Skeletal muscle cell (primary cell): Measurements from ENCODE around the gene AIP.
"Not testable (repeated sequence)": the region's sequence is repeated elsewhere in the genome, so short reads cannot be mapped to it uniquely, and the experiment has no call there.

Source experiments
- DNase-seq: peaks from one replicate; pipeline ENCODE4 v3.0.0-alpha.2; 2010; ENCODE audit warnings: low read depth
- H3K4me3 ChIP-seq: 2 replicates; pipeline ENCODE4 v1.5.1; 2011; ENCODE audit warnings: low read depth, mild to moderate bottlenecking, control low read depth, low read length, moderate library complexity

AIP gene

DNA sequence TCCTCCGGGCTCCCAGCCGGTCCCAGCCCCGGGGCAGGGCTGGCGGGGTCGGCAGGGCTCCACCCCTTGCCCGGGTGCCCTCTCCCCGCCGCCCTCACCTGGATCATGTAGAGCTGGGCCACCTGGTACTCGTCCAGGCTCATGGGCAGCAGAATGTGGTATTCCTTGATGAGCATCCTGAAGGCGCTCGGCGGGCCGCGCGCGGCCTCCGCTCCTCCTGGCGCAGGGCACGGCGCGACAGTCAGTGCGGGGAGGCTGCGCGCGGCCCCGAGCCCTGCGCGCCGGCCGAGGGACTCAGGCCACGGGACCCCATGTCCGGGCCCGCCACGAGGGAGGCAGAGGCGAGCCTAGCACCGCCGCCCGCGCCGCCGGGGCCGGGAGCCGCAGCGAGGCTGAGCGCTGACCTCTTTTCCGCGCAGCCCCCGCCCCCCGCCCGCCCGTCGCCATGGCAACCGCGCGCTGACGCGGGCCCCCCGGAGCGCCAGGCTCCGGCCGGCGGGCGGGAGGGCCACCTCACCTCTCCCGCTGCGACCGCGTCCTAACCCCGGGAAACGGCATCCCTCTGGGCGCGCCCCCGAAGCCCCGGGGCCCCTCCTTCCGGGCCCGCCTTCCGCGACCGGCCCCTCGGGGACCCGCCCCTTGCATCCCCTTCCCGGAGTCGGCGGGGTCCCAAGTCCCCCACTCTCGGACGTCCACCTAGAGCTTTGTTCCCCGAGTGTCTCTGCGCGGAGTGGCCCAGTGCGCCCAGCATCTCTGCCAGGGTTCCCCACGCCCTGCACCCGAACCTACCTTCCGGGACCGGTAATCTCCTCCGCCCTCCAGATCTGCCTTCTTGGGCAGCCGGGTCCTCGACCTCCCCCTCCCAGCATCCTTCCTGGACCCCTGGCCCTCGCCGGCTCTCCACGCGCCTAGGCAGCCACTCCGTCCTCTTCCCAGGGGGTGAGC lies 21.5 kb downstream of the AIP start:
- peak overlapping the region; percentile 60 for H3K4me3 ChIP-seq
- DNase-seq: no peak

DNA sequence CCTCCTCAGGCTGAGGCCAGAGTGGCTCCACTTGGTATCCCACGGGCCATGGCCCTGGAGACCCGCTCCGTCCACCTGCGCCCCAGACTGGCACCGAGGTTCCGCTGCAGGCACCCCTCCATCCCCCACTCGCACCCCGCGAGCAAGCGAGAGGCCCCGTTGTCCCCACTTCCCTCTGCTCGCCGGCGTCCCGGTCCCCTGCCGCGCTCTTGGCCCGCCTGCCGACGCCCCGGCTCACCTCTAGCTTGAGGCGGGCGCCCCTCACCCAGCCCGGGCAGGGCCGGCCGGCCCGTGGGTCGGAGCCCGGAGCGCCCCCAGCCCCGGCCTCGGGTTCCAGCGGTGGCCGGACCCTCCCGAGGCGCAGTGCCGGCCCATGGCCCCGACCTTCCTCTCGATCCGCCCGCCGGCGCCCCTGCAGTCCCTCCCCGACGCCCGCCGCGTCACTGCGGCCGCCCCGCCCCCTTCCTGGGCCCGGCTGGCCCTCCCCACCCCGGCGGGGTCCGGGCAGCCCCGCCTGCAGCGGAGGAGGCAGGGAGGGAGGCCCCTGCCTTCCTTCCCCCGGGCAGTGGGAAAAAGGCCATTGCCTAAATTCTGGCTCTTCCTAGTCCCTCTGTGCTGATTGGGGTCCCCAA lies 22.2 kb downstream of the AIP start, which contains the start of gene PITPNM1:
Gene PITPNM1, minus strand, starts transcription at position 414 of the 632 bp plus-strand sequence. CDS start 1,183 bp downstream, outside the sequence.
- no peak for DNase-seq
- peak within 1 kb of the TSS; percentile 60 for H3K4me3 ChIP-seq

GRCh38 chr11:67505605-67506396 lies 23.0 kb downstream of the AIP start:
- peak overlapping the region; percentile 60 for H3K4me3 ChIP-seq
- peak; percentile 47 for DNase-seq

- H3K4me3 ChIP-seq: no peak overlapping the region
- DNase-seq: no peak
Measured at GRCh38 chr11:67506426-67507051, 23.7 kb downstream of the AIP start.

- peak overlapping the region; percentile 76 for H3K4me3 ChIP-seq
- DNase-seq: no peak
Measured at GRCh38 chr11:67507242-67507863, 24.5 kb downstream of the AIP start.

DNA sequence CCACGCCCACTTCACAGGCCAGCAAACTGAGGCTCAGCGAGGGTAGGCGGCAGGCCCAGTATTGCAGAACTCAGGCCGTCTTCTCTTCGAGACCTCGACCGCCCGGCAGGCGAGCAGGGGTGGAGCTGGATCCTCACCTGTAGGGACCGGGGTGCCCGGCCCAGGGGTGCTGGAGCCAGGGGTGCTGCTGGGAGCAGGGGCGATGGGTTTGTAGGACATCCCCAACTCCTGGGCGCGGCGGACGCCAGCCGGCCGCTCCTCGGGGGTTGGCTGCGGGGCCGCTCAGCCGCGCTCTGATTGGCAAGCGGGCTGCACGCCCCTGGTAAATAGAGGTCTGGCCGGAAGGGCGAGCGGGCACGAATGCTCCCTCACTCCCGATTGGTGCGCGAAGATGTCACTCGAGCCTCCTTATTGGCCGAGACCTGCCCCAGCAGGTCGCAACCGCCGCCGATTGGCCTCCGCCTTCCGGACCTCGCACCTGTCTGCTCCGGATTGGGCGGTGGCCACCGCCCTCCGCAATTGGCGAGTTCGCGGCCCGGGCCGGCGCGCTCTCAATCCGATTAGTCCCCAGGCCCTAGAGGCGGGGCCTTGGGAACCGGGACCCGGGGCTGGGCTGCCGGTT lies 25.1 kb downstream of the AIP start, which contains the start of gene CDK2AP2:
Gene CDK2AP2, minus strand, starts transcription at position 299 of the 622 bp plus-strand sequence. Its CDS starts 80 bp downstream, at position 219.
- H3K4me3 ChIP-seq: peak within 1 kb of the TSS; percentile 76
- peak; percentile 99 for DNase-seq

DNA sequence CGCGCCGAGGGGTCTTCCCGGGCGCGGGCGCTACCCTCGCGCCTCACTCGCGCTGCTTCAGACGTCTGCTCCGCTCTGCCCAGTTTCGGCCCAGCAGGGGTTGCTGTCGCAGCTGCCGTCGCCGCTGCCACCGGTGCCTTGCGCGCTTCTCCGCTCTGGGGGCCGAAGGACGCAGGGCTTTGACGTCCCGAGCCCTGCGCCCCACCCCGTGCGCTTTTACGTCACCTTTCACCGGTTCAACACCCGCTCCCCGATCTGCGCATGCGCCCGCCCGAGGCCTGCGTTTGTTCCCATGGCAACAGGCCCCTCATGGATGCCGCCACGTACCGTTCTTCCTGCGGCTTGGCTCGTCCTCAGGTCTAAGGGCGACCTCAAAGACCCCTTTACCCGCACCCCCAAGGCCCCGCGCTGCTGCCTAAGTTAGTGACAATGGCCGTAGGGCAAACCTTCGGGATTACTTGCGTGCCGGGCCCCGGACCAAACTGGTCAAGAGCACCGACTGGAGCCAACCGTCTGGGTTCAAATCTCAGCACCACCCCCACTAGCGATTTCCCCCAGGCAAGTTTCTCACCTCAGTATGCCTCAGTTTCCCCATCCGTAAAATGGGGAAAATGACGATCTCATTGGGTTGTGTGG lies 25.8 kb downstream of the AIP start:
- peak; percentile 82 for DNase-seq
- H3K4me3 ChIP-seq: peak overlapping the region; percentile 76

DNA sequence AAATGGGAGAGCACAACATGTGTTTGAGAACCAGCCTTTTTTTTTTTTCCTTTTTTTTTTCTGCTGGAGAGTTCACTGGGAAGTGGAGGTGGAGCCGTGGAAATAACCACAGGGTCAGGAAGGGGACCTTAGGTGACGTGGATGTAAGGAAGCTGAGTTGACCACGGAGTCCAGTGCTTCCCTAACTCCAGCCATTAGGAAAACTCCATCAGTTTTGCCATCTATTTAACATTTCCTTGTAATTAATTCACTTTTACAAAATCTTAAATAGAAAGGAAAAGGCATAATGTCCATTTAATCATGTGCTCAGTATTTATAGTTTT lies 27.2 kb downstream of the AIP start:
- DNase-seq: no peak
- no peak overlapping the region for H3K4me3 ChIP-seq

GRCh38 chr11:67511558-67511957 lies 28.7 kb downstream of the AIP start:
- not testable (repeated sequence) for DNase-seq, H3K4me3 ChIP-seq

- H3K4me3 ChIP-seq: no peak overlapping the region
- no peak for DNase-seq
Measured at GRCh38 chr11:67514116-67514515, 31.3 kb downstream of the AIP start.

DNA sequence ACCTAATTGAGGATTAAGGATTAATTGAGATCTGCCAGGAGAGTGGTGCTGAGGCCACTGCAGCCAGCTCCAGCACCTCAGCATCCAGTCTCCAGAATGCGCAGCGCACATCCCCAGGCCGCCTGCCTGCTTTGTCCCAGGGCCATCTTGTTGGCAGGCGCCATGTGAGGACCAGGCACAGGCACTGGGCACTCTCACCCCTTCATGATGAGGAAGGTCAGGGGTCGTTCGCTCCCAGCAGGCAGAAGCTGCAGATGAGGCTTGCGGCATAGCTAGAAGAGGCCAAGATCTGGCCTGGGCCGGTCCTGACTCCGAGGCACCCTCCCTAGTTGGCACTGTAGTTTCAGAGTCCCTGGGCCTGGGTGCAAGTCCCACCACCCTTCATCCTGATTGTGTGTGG lies 34.0 kb downstream of the AIP start:
- no peak for DNase-seq
- H3K4me3 ChIP-seq: no peak overlapping the region

- no peak overlapping the region for H3K4me3 ChIP-seq
Measured at GRCh38 chr11:67517784-67518552, 35.1 kb downstream of the AIP start.

DNA sequence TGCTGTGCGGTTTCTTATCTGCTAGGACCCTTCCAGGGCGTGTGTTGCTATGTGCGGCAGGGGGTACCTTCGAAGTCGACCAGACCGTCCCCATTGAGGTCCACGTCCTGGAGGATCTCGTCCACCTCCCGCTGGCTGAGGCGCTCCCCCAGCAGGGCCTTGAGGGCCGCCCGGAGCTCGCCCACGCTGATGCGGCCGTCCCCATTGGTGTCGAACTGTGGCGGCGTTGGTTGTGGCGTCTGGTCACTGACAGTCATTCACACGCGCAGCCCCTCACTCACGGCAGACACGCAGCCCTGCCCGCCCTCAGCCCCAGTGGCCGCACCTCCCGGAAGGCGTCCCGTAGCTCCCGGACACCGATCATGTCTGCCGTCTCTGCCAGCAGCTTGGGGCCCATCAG lies 36.9 kb downstream of the AIP start:
- no peak for DNase-seq
- no peak overlapping the region for H3K4me3 ChIP-seq

More at GRCh38 chr11:67517784-67518552, 35.1 kb downstream of the AIP start:
- no peak for DNase-seq

DNA sequence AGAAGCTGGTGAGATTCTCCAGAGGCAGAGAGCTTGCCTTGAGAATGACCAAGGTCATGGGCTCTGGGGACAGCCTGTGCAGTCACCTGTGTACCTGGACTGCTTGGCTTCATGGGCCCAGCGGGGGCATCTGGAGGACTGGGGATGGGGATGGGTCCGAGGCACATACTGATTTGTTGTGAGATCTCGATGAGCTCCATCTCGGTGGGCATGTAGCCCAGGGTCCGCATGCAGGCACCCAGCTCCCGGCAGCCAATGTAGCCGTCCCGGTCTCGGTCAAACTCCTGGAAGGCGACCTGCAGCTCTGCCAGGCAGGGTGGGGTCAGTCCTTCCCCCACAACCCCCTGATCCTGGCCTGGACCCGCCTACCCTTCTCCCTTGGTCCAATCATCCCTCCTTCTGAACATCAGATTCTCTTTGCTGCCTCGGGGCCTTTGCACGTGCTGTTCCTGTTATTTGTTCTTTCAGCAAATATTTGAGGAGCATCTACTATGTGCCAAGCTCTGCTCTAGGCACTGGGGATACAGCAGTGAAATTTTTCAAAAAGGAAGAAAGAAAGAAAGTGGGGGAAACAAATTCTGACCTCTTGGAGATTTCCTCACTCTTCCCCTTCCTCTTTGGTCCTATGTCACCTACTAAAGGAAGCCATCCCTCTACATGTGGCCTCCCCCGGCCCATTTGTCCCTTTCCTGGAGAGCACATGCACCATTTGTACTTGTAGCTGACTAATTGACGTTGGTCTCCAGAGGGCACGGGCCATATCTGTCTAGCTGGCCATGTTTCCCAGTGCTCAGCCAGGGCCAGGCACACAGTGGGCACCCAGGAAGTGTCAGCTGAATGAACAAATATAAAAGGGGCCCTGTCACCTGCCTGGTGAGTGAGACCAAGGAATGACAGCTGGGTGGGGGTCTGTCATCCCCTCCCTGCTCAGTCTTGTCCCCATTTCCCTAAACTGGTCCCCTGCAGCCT lies 38.3 kb downstream of the AIP start:
- no peak overlapping the region for H3K4me3 ChIP-seq
- DNase-seq: no peak

DNA sequence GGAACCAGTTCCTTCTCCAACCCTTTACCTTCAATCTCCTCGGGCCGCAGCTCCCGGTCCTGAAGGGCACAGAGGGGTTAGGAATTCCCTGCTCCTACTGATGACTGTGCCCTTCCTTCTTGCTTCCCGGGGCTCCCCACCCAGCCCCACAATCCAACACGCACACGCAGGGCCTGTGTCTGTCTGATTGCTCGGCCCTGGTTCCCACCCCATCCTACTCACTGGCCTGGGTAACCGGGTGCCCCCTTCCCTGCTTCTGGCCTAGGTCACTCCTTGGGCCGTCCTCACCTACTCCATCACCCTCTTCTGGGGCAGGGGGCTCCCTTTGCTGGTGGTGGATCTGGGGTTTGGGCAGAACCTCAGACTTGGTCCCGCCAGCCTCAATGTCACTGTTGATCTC lies 39.1 kb downstream of the AIP start:
- no peak for DNase-seq
- no peak overlapping the region for H3K4me3 ChIP-seq

GRCh38 chr11:67522338-67522737 lies 39.5 kb downstream of the AIP start:
- no peak for DNase-seq
- no peak overlapping the region for H3K4me3 ChIP-seq
